ENCODE results near the gene NCK2. TPM values are rescaled to one million over a fixed set of nuclear protein-coding genes. Genes with fewer than 3 reads are reported as not detected.

Gene NCK2
- total RNA-seq, 6 experiments from 2014 or later: 18.6 to 20.2 (median 19.8) TPM

GRCh38 chr2:105880637-105881036 is 135.9 kb downstream of the NCK2 start:
- H3K9me3 Mint-ChIP-seq: peaks cover 22% of the 10 kb centered on the region
- no peak for TF ChIP-seq CTCF (IDR thresholded peaks at IDR 0.05)
- H3K36me3 Mint-ChIP-seq (ENCODE audit: low read depth): peaks cover 29% of the 10 kb centered on the region
- H3K27ac Mint-ChIP-seq: no peak overlapping the region
- H3K27me3 Mint-ChIP-seq (ENCODE audit: insufficient read depth): no peaks in the 10 kb centered on the region; the same call in 1 of the 2 replicates
- H3K4me3 Mint-ChIP-seq: no peak overlapping the region
- peaks cover 9% of the 10 kb centered on the region for H3K4me1 Mint-ChIP-seq (ENCODE audit: low read depth)
- DNase-seq: no peak

GRCh38 chr2:105881286-105882136 is 136.8 kb downstream of the NCK2 start:
- peaks cover 18% of the 10 kb centered on the region for H3K4me1 Mint-ChIP-seq (ENCODE audit: low read depth)
- H3K4me3 Mint-ChIP-seq: no peak overlapping the region
- no peak overlapping the region for H3K27ac Mint-ChIP-seq
- peaks cover 22% of the 10 kb centered on the region for H3K9me3 Mint-ChIP-seq
- no peaks in the 10 kb centered on the region; the same call in 1 of the 2 replicates for H3K27me3 Mint-ChIP-seq (ENCODE audit: insufficient read depth)
- H3K36me3 Mint-ChIP-seq (ENCODE audit: low read depth): peaks cover 29% of the 10 kb centered on the region
- TF ChIP-seq CTCF (IDR thresholded peaks at IDR 0.05): no peak
- DNase-seq: no peak

GRCh38 chr2:105882341-105882740 is 137.6 kb downstream of the NCK2 start:
- no peaks in the 10 kb centered on the region for H3K27me3 Mint-ChIP-seq (ENCODE audit: insufficient read depth)
- no peak overlapping the region for H3K4me3 Mint-ChIP-seq
- H3K36me3 Mint-ChIP-seq (ENCODE audit: low read depth): peaks cover 29% of the 10 kb centered on the region
- peaks cover 22% of the 10 kb centered on the region for H3K9me3 Mint-ChIP-seq
- H3K4me1 Mint-ChIP-seq (ENCODE audit: low read depth): peaks cover 26% of the 10 kb centered on the region
- no peak for TF ChIP-seq CTCF (IDR thresholded peaks at IDR 0.05)
- H3K27ac Mint-ChIP-seq: no peak overlapping the region
- DNase-seq: no peak

GRCh38 chr2:105882920-105883435 is 138.3 kb downstream of the NCK2 start:
- Mint-ChIP-seq H3K9me3 (peaks cover 21% of the 10 kb centered on the region), H3K27ac (no peak overlapping the region), H3K27me3 (ENCODE audit: insufficient read depth) (no peaks in the 10 kb centered on the region), H3K36me3 (ENCODE audit: low read depth) (peaks cover 29% of the 10 kb centered on the region), H3K4me3 (no peak overlapping the region), H3K4me1 (ENCODE audit: low read depth) (peaks cover 32% of the 10 kb centered on the region)
- DNase-seq: no peak
- TF ChIP-seq CTCF (IDR thresholded peaks at IDR 0.05): no peak

- Mint-ChIP-seq H3K36me3 (ENCODE audit: low read depth) (peaks cover 28% of the 10 kb centered on the region), H3K9me3 (peaks cover 19% of the 10 kb centered on the region), H3K27ac (no peak overlapping the region), H3K27me3 (ENCODE audit: insufficient read depth) (no peaks in the 10 kb centered on the region), H3K4me1 (ENCODE audit: low read depth) (peaks cover 37% of the 10 kb centered on the region), H3K4me3 (no peak overlapping the region)
- no peak for TF ChIP-seq CTCF (IDR thresholded peaks at IDR 0.05)
- no peak for DNase-seq
Observed at GRCh38 chr2:105883911-105884694, 139.4 kb downstream of the NCK2 start.

Data from HFFc6 (cell line).